Endothelial cell of umbilical vein (primary cell): ENCODE measurements around the gene PRKG1. TPM values are rescaled to one million over a fixed set of nuclear protein-coding genes. Genes with fewer than 3 reads are reported as not detected.

Experiments used
- BruUV-seq: library from RNA; stranded (reverse); fragments of 400-500 nt; replicated peaks from 2 replicates; lab custom pipeline; 2021; lab: Mats Ljungman, UMichigan
- CTCF ChIA-PET: fragments of 300-600, 350-600 bp; sonication (Branson Sonifier 250); formaldehyde crosslinking; loops from one replicate; lab custom pipeline; 2021; ENCODE audit warnings: antibody characterized with exemption, inconsistent platforms; lab: Charles Lee
- POLR2A ChIA-PET: fragments of 300-600, 350-600 bp; sonication (Branson Sonifier 250); formaldehyde crosslinking; loops from one replicate; lab custom pipeline; 2021; ENCODE audit warnings: antibody characterized with exemption, inconsistent platforms; lab: Charles Lee
- DNase-seq: peaks from one replicate; pipeline ENCODE4 v3.0.0-alpha.2; 2011; ENCODE audit warnings: low read depth, low spot score
- FAIRE-seq: peaks from 2 replicates; lab custom pipeline; 2011; peaks lifted over from hg19 to GRCh38; lab: Jason Lieb, UNC
- H2AFZ ChIP-seq: 2 replicates; pipeline ENCODE4 v1.6.0; 2012; ENCODE audit warnings: low read depth, low read length, control low read depth, inconsistent platforms
- H3K27ac ChIP-seq: 2 replicates; pipeline ENCODE4 v1.5.1; 2011; ENCODE audit warnings: low read depth, mild to moderate bottlenecking, control low read depth, low read length, moderate library complexity; ENCODE audit not compliant: insufficient read depth
- H3K27me3 ChIP-seq, 2 experiments: 2 replicates each; pipeline versions ENCODE4 v1.6.0 to v1.6.1; 2011; ENCODE audit warnings: low read length in 2 of 2, mixed read lengths in 1 of 2; ENCODE audit not compliant: control insufficient read depth in 2 of 2, insufficient read depth in 2 of 2
- H3K36me3 ChIP-seq, 2 experiments: 2 replicates in 1 of 2; 3 replicates in 1 of 2; pipeline ENCODE4 v1.5.1; 2011; ENCODE audit warnings: low read length in 2 of 2, mild to moderate bottlenecking in 1 of 2, moderate library complexity in 1 of 2; ENCODE audit not compliant: control insufficient read depth in 2 of 2, insufficient read depth in 2 of 2; ENCODE audit errors: extremely low read depth in 1 of 2
- H3K4me1 ChIP-seq: 3 replicates; pipeline ENCODE4 v1.5.1; 2011; ENCODE audit warnings: mild to moderate bottlenecking, low read length; ENCODE audit not compliant: control insufficient read depth, insufficient read depth; ENCODE audit errors: extremely low read depth
- H3K4me2 ChIP-seq: 2 replicates; pipeline ENCODE4 v1.6.1; 2011; ENCODE audit warnings: low read length, control low read depth, mixed read lengths; ENCODE audit not compliant: insufficient read depth
- H3K4me3 ChIP-seq, 3 experiments: fragments of 200-600 bp in 1 of 3; sonication (generic), shearing (Covaris generic) in 1 of 3; replicated peaks in 1 of 3; 2 replicates each; pipeline ENCODE4 v1.5.1; 2011 to 2016; ENCODE audit warnings: control low read depth in 3 of 3, low read length in 3 of 3, mild to moderate bottlenecking in 2 of 3, inconsistent platforms in 1 of 3, low read depth in 1 of 3, moderate library complexity in 1 of 3; ENCODE audit not compliant: insufficient read depth in 1 of 3
- H3K79me2 ChIP-seq: 2 replicates; pipeline ENCODE4 v1.6.0; 2012; ENCODE audit warnings: low read length, inconsistent platforms; ENCODE audit not compliant: control insufficient read depth, insufficient read depth
- H3K9ac ChIP-seq: replicated peaks from 2 replicates; pipeline ENCODE3; 2011; ENCODE audit warnings: low read length, control low read depth; ENCODE audit not compliant: insufficient read depth; ENCODE audit errors: extremely low read depth
- H3K9me1 ChIP-seq: replicated peaks from 3 replicates; pipeline ENCODE4 v1.6.0; 2011; ENCODE audit warnings: mild to moderate bottlenecking, low read length; ENCODE audit not compliant: control insufficient read depth, insufficient read depth; ENCODE audit errors: extremely low read depth
- H3K9me3 ChIP-seq: replicated peaks from 2 replicates; pipeline ENCODE4 v1.5.1; 2012; ENCODE audit warnings: low read length, inconsistent platforms; ENCODE audit not compliant: control insufficient read depth, insufficient read depth
- H4K20me1 ChIP-seq: replicated peaks from 2 replicates; pipeline ENCODE3; 2011; ENCODE audit warnings: mild to moderate bottlenecking, low read length; ENCODE audit not compliant: control insufficient read depth, insufficient read depth; ENCODE audit errors: extremely low read depth
- CTCF ChIP-seq, 2 donors: IDR thresholded peaks; 1 replicate in 1 of 2; 2 replicates in 1 of 2; pipeline ENCODE4 v1.5.1; 2011; ENCODE audit warnings: low read length in 2 of 2, mild to moderate bottlenecking in 2 of 2, moderate library complexity in 2 of 2, control low read depth in 1 of 2, inconsistent platforms in 1 of 2, low read depth in 1 of 2; ENCODE audit not compliant: insufficient read depth in 1 of 2; ENCODE audit errors: extremely low read depth in 1 of 2
- EZH2 ChIP-seq: IDR thresholded peaks from 2 replicates; pipeline ENCODE4 v1.6.1; 2012; ENCODE audit warnings: borderline replicate concordance, low read depth, mild to moderate bottlenecking, moderate library complexity, low read length, inconsistent platforms; ENCODE audit not compliant: severe bottlenecking
- FOS ChIP-seq: IDR thresholded peaks from 2 replicates; pipeline ENCODE4 v1.6.1; 2011; ENCODE audit warnings: mild to moderate bottlenecking, low read length, moderate library complexity, borderline replicate concordance; ENCODE audit not compliant: insufficient read depth
- GATA2 ChIP-seq: IDR thresholded peaks from 2 replicates; pipeline ENCODE4 v1.7.0; 2011; ENCODE audit warnings: low read depth, mild to moderate bottlenecking, moderate library complexity, mixed read lengths, low read length; ENCODE audit not compliant: insufficient read length, insufficient read depth
- JUN ChIP-seq: IDR thresholded peaks from 2 replicates; pipeline ENCODE4 v1.6.1; 2011; ENCODE audit warnings: borderline replicate concordance, low read depth; ENCODE audit not compliant: insufficient read length, insufficient read depth
- MAX ChIP-seq: IDR thresholded peaks from 2 replicates; pipeline ENCODE4 v1.6.1; 2011; ENCODE audit not compliant: insufficient read depth, insufficient read length
- MYC ChIP-seq: IDR thresholded peaks from one replicate; pipeline ENCODE4 v1.6.1; 2011; ENCODE audit warnings: mild to moderate bottlenecking, low read depth, low read length
- POLR2A ChIP-seq: IDR thresholded peaks from 2 replicates; pipeline ENCODE4 v1.6.1; 2012; ENCODE audit warnings: low read depth, mild to moderate bottlenecking, control low read depth, low read length
- POLR2AphosphoS5 ChIP-seq: IDR thresholded peaks from 2 replicates; pipeline ENCODE4 v1.6.1; 2012; ENCODE audit warnings: low read depth, mild to moderate bottlenecking, control low read depth, low read length, moderate library complexity; ENCODE audit not compliant: insufficient read depth
- dilution Hi-C: fragments of 300-500 bp; cut with MboI; formaldehyde crosslinking; loops from one replicate; pipeline ENCODE4 v1.15.0; 2019; ENCODE audit warnings: low sequenced_read_pairs; ENCODE audit not compliant: extremely low pct_ligation_motif_present
- intact Hi-C: fragments of 100-400 bp; cut with micrococcal nuclease; formaldehyde crosslinking; loops from one replicate; pipeline ENCODE4 v1.10.0; 2022
- polyA plus RNA-seq, 4 experiments: library from polyadenylated mRNA; depleted of rRNA in 3 of 4; stranded (reverse) in 3 of 4; unstranded in 1 of 4; fragments of >200 nt; gene quantifications; 2 replicates each; pipeline versions ENCODE4 v1.2.1 to v1.2.3, GENCODE V29; 2011 to 2012; ENCODE audit warnings: missing spikeins in 1 of 4
- total RNA-seq: library from RNA; stranded (reverse); gene quantifications from 2 replicates; pipeline ENCODE4 v1.2.3, GENCODE V29; 2021

PRKG1 gene
- total and polyA plus RNA-seq, 2 donors (not counting 3 experiments of a cell fraction or from before 2014, with no cell fraction given) = 0.01 to 0.18 TPM

- H3K36me3 ChIP-seq = no peaks in the 10 kb centered on the region
- TF ChIP-seq FOS = no peak
- TF ChIP-seq GATA2 = no peak
- no peak for TF ChIP-seq MYC
- no peaks in the 10 kb centered on the region for H3K27me3 ChIP-seq
- H3K4me1 ChIP-seq = no peaks in the 10 kb centered on the region
- DNase-seq (no peak), FAIRE-seq (no peak)
- H4K20me1 ChIP-seq = no peaks in the 10 kb centered on the region
- ChIA-PET CTCF (interaction anchor here (1.2 kb wide), 1 partner anchor 7 kb away, joined by 3 read pairs; no protein-coding TSS in a partner anchor), POLR2A (no interaction called here)
- H3K4me3 ChIP-seq = no peak overlapping the region
- no peak overlapping the region for H3K9ac ChIP-seq
- intact Hi-C loops = no loop called here
- H3K27ac ChIP-seq = no peak overlapping the region
- H3K9me3 ChIP-seq = no peaks in the 10 kb centered on the region
- no peaks in the 10 kb centered on the region for H3K79me2 ChIP-seq
- no peak overlapping the region for H2AFZ ChIP-seq
- no TSS peak for BruUV-seq
- no peaks in the 10 kb centered on the region for H3K9me1 ChIP-seq
- H3K4me2 ChIP-seq = no peak overlapping the region
- dilution Hi-C loops = no loop called here
Observed at GRCh38 chr10:51544933-51545332, 470.6 kb downstream of the PRKG1 start.

- BruUV-seq = no TSS peak
- H3K9me1 ChIP-seq = no peaks in the 10 kb centered on the region
- intact Hi-C loops (no loop called here), dilution Hi-C loops (no loop called here)
- H3K9me3 ChIP-seq = no peaks in the 10 kb centered on the region
- POLR2A ChIA-PET = no interaction called here
- H3K4me1 ChIP-seq = no peaks in the 10 kb centered on the region
- H3K4me2 ChIP-seq = no peak overlapping the region
- H3K27me3 ChIP-seq = no peaks in the 10 kb centered on the region
- no peak overlapping the region for H3K9ac ChIP-seq
- CTCF ChIA-PET = interaction anchor here (1.3 to 1.9 kb wide), 2 partner anchors 10 to 18 kb away, joined by 3 to 5 read pairs; no protein-coding TSS in a partner anchor
- no peak for TF ChIP-seq FOS
- TF ChIP-seq MAX = no peak
- TF ChIP-seq JUN = no peak
- TF ChIP-seq EZH2 = no peak
- TF ChIP-seq POLR2AphosphoS5 = no peak
- TF ChIP-seq MYC = no peak
- no peak for TF ChIP-seq POLR2A
- no peak for TF ChIP-seq CTCF (IDR thresholded peaks at IDR 0.05; ENCODE audit: extremely low read depth in 1 of 2, insufficient read depth in 1 of 2, low read depth in 1 of 2, low read length in 2 of 2)
- TF ChIP-seq GATA2 = no peak
- no peak for FAIRE-seq
- H2AFZ ChIP-seq = no peak overlapping the region
- H4K20me1 ChIP-seq = no peaks in the 10 kb centered on the region
- H3K27ac ChIP-seq = no peak overlapping the region
- H3K36me3 ChIP-seq = no peaks in the 10 kb centered on the region
- no peak for DNase-seq
- no peaks in the 10 kb centered on the region for H3K79me2 ChIP-seq
- no peak overlapping the region for H3K4me3 ChIP-seq
Observed at GRCh38 chr10:51547941-51548340, 473.7 kb downstream of the PRKG1 start.
